SK-N-SH treated with all-trans-retinoic acid at 6 μM for 48 hours (cell line): ENCODE data around the gene TMEM87B.

Source experiments
- ARNTL ChIP-seq: fragments of 450-650 bp; formaldehyde crosslinking; IDR thresholded peaks from 2 replicates; pipeline ENCODE4 v1.5.0; 2020; ENCODE audit warnings: low read depth, mild to moderate bottlenecking, moderate library complexity, borderline replicate concordance
- BACH2 ChIP-seq: fragments of 250-450 bp; sonication (Bioruptor Pico); IDR thresholded peaks from 2 replicates; pipeline ENCODE4 v1.9.0; 2021; ENCODE audit warnings: mild to moderate bottlenecking, borderline replicate concordance
- CREB5 ChIP-seq: fragments of 250-450 bp; sonication (Bioruptor Pico); IDR thresholded peaks from 2 replicates; pipeline ENCODE4 v1.5.1; 2020; ENCODE audit warnings: low read depth, mild to moderate bottlenecking, moderate library complexity
- CSDC2 ChIP-seq: fragments of 250-450 bp; sonication (Bioruptor Pico); IDR thresholded peaks from 2 replicates; pipeline ENCODE4 v1.5.0; 2020; ENCODE audit warnings: mild to moderate bottlenecking, moderate library complexity
- CSRNP3 ChIP-seq: fragments of 250-450 bp; sonication (Bioruptor Pico); IDR thresholded peaks from 2 replicates; pipeline ENCODE4 v1.5.1; 2021; ENCODE audit warnings: mild to moderate bottlenecking, moderate library complexity
- ESRRG ChIP-seq: fragments of 250-450 bp; sonication (Bioruptor Pico); IDR thresholded peaks from 2 replicates; pipeline ENCODE4 v1.6.1; 2021; ENCODE audit warnings: mild to moderate bottlenecking
- ISL1 ChIP-seq: fragments of 250-450 bp; sonication (Bioruptor Pico); IDR thresholded peaks from 2 replicates; pipeline ENCODE4 v2.1.2; 2022; ENCODE audit warnings: mild to moderate bottlenecking, moderate library complexity
- PATZ1 ChIP-seq: fragments of 250-450 bp; sonication (Bioruptor Pico); IDR thresholded peaks from 2 replicates; pipeline ENCODE4 v1.8.0; 2020; ENCODE audit warnings: mild to moderate bottlenecking, moderate library complexity, borderline replicate concordance
- RARB ChIP-seq: fragments of 250-450 bp; sonication (Bioruptor Pico); IDR thresholded peaks from 2 replicates; pipeline ENCODE4 v1.8.0; 2021; ENCODE audit warnings: mild to moderate bottlenecking, moderate library complexity
- TCF4 ChIP-seq: fragments of 250-450 bp; sonication (Bioruptor Pico); IDR thresholded peaks from 2 replicates; pipeline ENCODE4 v1.8.0; 2021; ENCODE audit warnings: mild to moderate bottlenecking, moderate library complexity, borderline replicate concordance
- ZC3H10 ChIP-seq: fragments of 250-450 bp; sonication (Bioruptor Pico); IDR thresholded peaks from 2 replicates; pipeline ENCODE4 v1.5.1; 2021; ENCODE audit warnings: mild to moderate bottlenecking, moderate library complexity
- ZFP3 ChIP-seq: fragments of 250-450 bp; sonication (Bioruptor Pico); IDR thresholded peaks from 2 replicates; pipeline ENCODE4 v1.5.0; 2020; ENCODE audit warnings: mild to moderate bottlenecking, moderate library complexity
- ZFP30 ChIP-seq: fragments of 450-650 bp; formaldehyde crosslinking; IDR thresholded peaks from 2 replicates; pipeline ENCODE4 v1.5.0; 2022; ENCODE audit warnings: mild to moderate bottlenecking, moderate library complexity
- ZNF70 ChIP-seq: fragments of 450-650 bp; formaldehyde crosslinking; IDR thresholded peaks from 2 replicates; pipeline ENCODE4 v1.5.0; 2020; ENCODE audit warnings: mild to moderate bottlenecking, moderate library complexity

- no peak for TF ChIP-seq CSDC2 (CRISPR knock-in tag)
- TF ChIP-seq ZC3H10 (CRISPR knock-in tag) = no peak
- TF ChIP-seq CREB5 (CRISPR knock-in tag) = no peak
- no peak for TF ChIP-seq BACH2 (CRISPR knock-in tag)
- TF ChIP-seq ZFP30 (CRISPR knock-in tag) = no peak
- TF ChIP-seq ZFP3 (CRISPR knock-in tag) = no peak
- no peak for TF ChIP-seq PATZ1 (CRISPR knock-in tag)
- no peak for TF ChIP-seq TCF4 (CRISPR knock-in tag)
- TF ChIP-seq CSRNP3 (CRISPR knock-in tag) = no peak
- no peak for TF ChIP-seq ESRRG
- no peak for TF ChIP-seq ZNF70 (CRISPR knock-in tag)
- no peak for TF ChIP-seq ISL1
- no peak for TF ChIP-seq RARB (CRISPR knock-in tag)
- TF ChIP-seq ARNTL = no peak
Observed at GRCh38 chr2:112161431-112162145, 106.5 kb downstream of the TMEM87B start.
